ENCODE data around the gene INPP5D. TPM values are rescaled to one million over a fixed set of nuclear protein-coding genes. Genes with fewer than 3 reads are reported as not detected.

Gene INPP5D
- total and polyA plus RNA-seq, 2 of the 8 experiments (the other 6 are each of a cell fraction or from before 2014, with no cell fraction given) = 4.5 to 7.1 TPM

- Histone ChIP-seq H2BK5ac (ENCODE audit: low read depth, low read length) (peak overlapping the region; percentile 100), H3K4me1 (replicated peaks in 1 of 4; ENCODE audit: control insufficient read depth in 3 of 4, insufficient read depth in 4 of 4, low read length in 3 of 4) (peaks cover 6 to 24% (median 17%) of the 10 kb centered on the region in 4 experiments; a peak in 6 of 7 replicates), H3K27ac (ENCODE audit: low read depth, low read length) (peak overlapping the region; percentile 86; the same call in 1 of the 2 replicates), H3K27me3 (replicated peaks in 1 of 4; ENCODE audit: control insufficient read depth in 3 of 4, extremely low read depth in 1 of 4, insufficient read depth in 3 of 4, low read length in 3 of 4) (no peaks in the 10 kb centered on the region), H3K18ac (ENCODE audit: extremely low read depth, low read length) (peak overlapping the region; percentile 99), H4K20me1 (replicated peaks in 1 of 2; ENCODE audit: control insufficient read depth in 1 of 2, insufficient read depth in 2 of 2, low read length in 2 of 2) (peaks cover 0 to 6% of the 10 kb centered on the region in 2 experiments), H3K14ac (ENCODE audit: insufficient read length) (no peak overlapping the region), H3K36me3 (ENCODE audit: control insufficient read depth in 2 of 4, insufficient read depth in 4 of 4, low read length in 3 of 4) (no peaks in the 10 kb centered on the region), H2AFZ (ENCODE audit: low read length) (no peak overlapping the region), H3K4me2 (ENCODE audit: insufficient read depth in 1 of 2, low read depth in 2 of 2, low read length in 2 of 2) (peak overlapping the region; percentile 61 to 64), H2BK20ac (ENCODE audit: low read length) (peak overlapping the region; percentile 99; the same call in 1 of the 2 replicates), H2AK5ac (ENCODE audit: low read depth, low read length) (peak overlapping the region; percentile 99; the same call in 1 of the 2 replicates), H4K8ac (ENCODE audit: extremely low read depth, insufficient read depth, low read length) (peak overlapping the region; percentile 36; the same call in 1 of the 2 replicates), H3K23ac (ENCODE audit: insufficient read length) (no peak overlapping the region), H3K4ac (replicated peaks; ENCODE audit: insufficient read length, low read depth, low read length) (peak overlapping the region; percentile 93), H2BK12ac (ENCODE audit: low read depth, low read length) (peak overlapping the region; percentile 45), H2BK120ac (replicated peaks; ENCODE audit: low read depth, low read length) (peak overlapping the region; percentile 97), H4K5ac (ENCODE audit: insufficient read length, low read depth, low read length) (peak overlapping the region; percentile 97), H3K79me1 (ENCODE audit: low read depth, low read length) (peaks cover 5% of the 10 kb centered on the region; the same call in 1 of the 2 replicates), H4K91ac (replicated peaks; ENCODE audit: insufficient read length, low read length) (peak overlapping the region; percentile 100), H3K23me2 (ENCODE audit: low read depth, low read length) (peaks cover 12% of the 10 kb centered on the region; the same call in 1 of the 2 replicates), H3K4me3 (ENCODE audit: extremely low read depth in 1 of 4, insufficient read depth in 2 of 4, low read depth in 3 of 4, low read length in 4 of 4) (peak overlapping the region in 3 of 4 experiments; percentile 9 to 44 (median 20); a peak in 5 of 8 replicates), H3K79me2 (ENCODE audit: control insufficient read depth in 1 of 2, insufficient read depth in 2 of 2, low read length in 2 of 2) (peaks cover 0 to 5% of the 10 kb centered on the region in 2 experiments; a peak in 1 of 4 replicates), H2BK15ac (ENCODE audit: low read length) (no peak overlapping the region), H3K9me3 (ENCODE audit: insufficient read depth in 2 of 2, low read depth in 1 of 2, low read length in 1 of 2) (no peaks in the 10 kb centered on the region; a peak in 1 of 4 replicates), H3K9ac (replicated peaks in 1 of 4; ENCODE audit: extremely low read depth in 1 of 4, low read depth in 3 of 4, low read length in 3 of 4) (peak overlapping the region in 3 of 4 experiments; percentile 36 to 61 (median 38); a peak in 3 of 7 replicates), H3K56ac (replicated peaks; ENCODE audit: insufficient read length, low read depth, low read length) (peak overlapping the region; percentile 98)
- POLR2A ChIA-PET (ENCODE audit: partially characterized antibody) = interaction anchor here (1.5 kb wide), 1 partner anchor 9 kb away, joined by 3 read pairs; no protein-coding TSS in a partner anchor
- CTCF ChIA-PET (ENCODE audit: partially characterized antibody) = interaction anchor here (1.1 to 1.3 kb wide), 3 partner anchors 11 to 87 kb away, joined by 3 to 10 read pairs (median 3); no protein-coding TSS in a partner anchor
- no peak for DNase-seq (ENCODE audit: low read depth in 1 of 2, low spot score in 2 of 2)
- WGBS, 2 experiments (ENCODE audit: extremely low coverage in 1 of 2, insufficient coverage in 1 of 2, insufficient read length in 1 of 2, insufficient replicate concordance in 2 of 2, low coverage in 1 of 2, low lambda C conversion rate in 2 of 2, missing lambda C conversion rate in 1 of 2) = 51% methylated on average over 5 of the region's 5 CpGs; no CpG with 5 or more reads in 1 of the 2 experiments
- no peak for FAIRE-seq
- TF ChIP-seq, protein P1, sequence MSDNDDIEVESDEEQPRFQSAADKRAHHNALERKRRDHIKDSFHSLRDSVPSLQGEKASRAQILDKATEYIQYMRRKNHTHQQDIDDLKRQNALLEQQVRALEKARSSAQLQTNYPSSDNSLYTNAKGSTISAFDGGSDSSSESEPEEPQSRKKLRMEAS (IDR thresholded peaks at IDR 0.05) = no peak; the same call in 1 of the 2 replicates
- TF ChIP-seq TAF7 (optimal IDR thresholded peaks at IDR 0.05; ENCODE audit: borderline replicate concordance, low read depth, low read length) (no peak), FOSL1 (IDR thresholded peaks at IDR 0.05; ENCODE audit: insufficient read depth, low read depth, low read length) (no peak), POU5F1 (IDR thresholded peaks at IDR 0.05; ENCODE audit: low read depth, low read length) (no peak), USF2 (IDR thresholded peaks at IDR 0.05; ENCODE audit: low read length) (no peak), ASH2L (IDR thresholded peaks at IDR 0.05; ENCODE audit: low read length) (no peak), CREB1 (IDR thresholded peaks at IDR 0.05) (no peak), PHF8 (conservative IDR thresholded peaks at IDR 0.05; ENCODE audit: low read depth, low read length) (no peak), GABPA (IDR thresholded peaks at IDR 0.05; ENCODE audit: borderline replicate concordance, insufficient read depth, low read length) (no peak), SP2 (IDR thresholded peaks at IDR 0.05; ENCODE audit: low read length) (no peak), EZH2 (IDR thresholded peaks at IDR 0.05; ENCODE audit: low read depth, low read length, severe bottlenecking) (no peak)
Measured at GRCh38 chr2:233140077-233140585, 80.0 kb downstream of the INPP5D start.

Measured in H1 (cell line).